Regular cardiac myocyte (primary cell): ENCODE measurements around the gene OR52E1. TPM values are rescaled to one million over a fixed set of nuclear protein-coding genes. Genes with fewer than 3 reads are reported as not detected.

ENCODE experiments used
- total RNA-seq: library from RNA; depleted of rRNA; stranded (reverse); fragments of >200 nt; gene quantifications from 2 replicates; pipeline ENCODE4 v1.2.3, GENCODE V29; 2014

OR52E1 gene
- total RNA-seq: not detected in 2 replicates

DNA sequence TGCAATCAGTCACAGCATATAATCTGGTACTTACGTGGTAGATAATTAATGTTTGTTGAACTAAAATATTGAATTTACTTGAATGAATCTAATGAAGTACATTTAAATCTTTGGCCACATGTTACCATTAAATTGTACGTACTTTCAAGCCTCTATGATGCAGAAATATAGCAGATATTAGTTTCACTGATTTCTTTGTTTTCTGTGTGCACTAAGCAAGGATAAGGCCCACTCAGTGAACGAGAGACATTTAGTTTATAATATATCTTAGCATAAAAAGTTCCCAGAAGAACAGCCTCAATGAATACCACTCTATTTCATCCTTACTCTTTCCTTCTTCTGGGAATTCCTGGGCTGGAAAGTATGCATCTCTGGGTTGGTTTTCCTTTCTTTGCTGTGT, at the start of gene OR52E1:
Gene OR52E1 (plus strand): TSS at position 301 of the 400 bp plus-strand sequence.

DNA sequence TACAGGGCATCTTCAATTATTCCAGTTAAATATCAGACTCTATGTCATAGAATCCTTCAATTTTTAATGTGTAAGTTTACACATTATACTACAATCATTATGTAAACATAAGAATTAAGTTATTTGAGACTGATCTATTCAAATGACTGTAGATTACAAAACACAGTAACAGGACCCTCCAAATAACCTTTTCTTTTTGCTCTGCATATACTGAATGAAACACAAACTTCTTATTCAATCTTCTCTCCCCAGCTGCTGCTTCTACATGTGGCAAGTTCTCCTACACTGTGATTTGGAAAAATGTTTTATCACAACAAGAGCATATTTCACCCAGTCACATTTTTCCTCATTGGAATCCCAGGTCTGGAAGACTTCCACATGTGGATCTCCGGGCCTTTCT, 23.1 kb upstream of the OR52E1 start, which contains the start of gene OR52J3:
Gene OR52J3 (plus strand): TSS at position 301 of the 400 bp plus-strand sequence. CDS start 0 bp downstream, at position 301.

DNA sequence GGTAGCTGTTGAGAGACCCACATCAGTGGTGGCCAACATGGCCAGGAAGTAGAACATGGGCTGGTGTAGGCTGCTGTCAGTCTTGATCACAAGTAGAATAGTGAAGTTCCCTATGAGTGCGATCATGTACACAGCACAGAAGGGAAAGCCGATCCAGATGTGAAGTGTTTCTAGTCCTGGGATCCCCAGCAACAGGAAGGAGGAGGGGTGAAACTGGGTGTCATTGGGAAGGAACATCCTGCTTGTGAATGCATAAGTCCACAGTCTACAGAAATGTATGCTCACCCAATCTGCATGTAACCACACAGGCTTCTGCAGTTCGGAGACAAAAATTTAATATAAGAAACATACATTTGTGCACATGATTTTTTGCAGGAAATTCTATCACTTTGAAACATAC, 10.0 kb upstream of the OR52E1 start, which contains the start of gene OR52E2:
Gene OR52E2 (minus strand): TSS at position 237 of the 400 bp plus-strand sequence. CDS start 0 bp downstream, at position 237.

Other genes starting within 250 kb of the OR52E1 start
- gene OR51F2, start 248.3 kb upstream of the OR52E1 start, total RNA-seq: not detected in 2 replicates
- gene OR51S1, start 220.4 kb upstream of the OR52E1 start, total RNA-seq: not detected in 2 replicates
- not detected in 2 replicates for gene OR51T1, start 187.7 kb upstream of the OR52E1 start, total RNA-seq
- gene OR51A7, start 165.8 kb upstream of the OR52E1 start, total RNA-seq: not detected in 2 replicates
- not detected in 2 replicates for gene OR51G2, start 150.2 kb upstream of the OR52E1 start, total RNA-seq
- not detected in 2 replicates for gene OR51G1, start 145.2 kb upstream of the OR52E1 start, total RNA-seq
- gene OR51A4, start 122.0 kb upstream of the OR52E1 start, total RNA-seq: under 0.01 TPM in 1 of 2 replicates, not detected in the other
- not detected in 2 replicates for gene OR51A2, start 113.9 kb upstream of the OR52E1 start, total RNA-seq
- gene OR51L1, start 74.7 kb upstream of the OR52E1 start, total RNA-seq: not detected in 2 replicates
- gene OR52J3, start 23.0 kb upstream of the OR52E1 start, total RNA-seq: not detected in 2 replicates
- not detected in 2 replicates for gene OR52E2, start 9.9 kb upstream of the OR52E1 start, total RNA-seq
- gene OR52A5, start 68.8 kb downstream of the OR52E1 start, total RNA-seq: not detected in 2 replicates
- gene OR52A1, start 85.2 kb downstream of the OR52E1 start, total RNA-seq: not detected in 2 replicates
- not detected in 2 replicates for gene OR51V1, start 131.1 kb downstream of the OR52E1 start, total RNA-seq
- gene HBB, start 157.5 kb downstream of the OR52E1 start, total RNA-seq: not detected in 2 replicates
- gene HBD, start 164.9 kb downstream of the OR52E1 start, total RNA-seq: 0.19 TPM in 1 of 2 replicates, not detected in the other
- not detected in 2 replicates for gene HBG1, start 180.3 kb downstream of the OR52E1 start, total RNA-seq
- gene HBG2, start 185.2 kb downstream of the OR52E1 start, total RNA-seq: not detected in 2 replicates
- gene HBE1, start 200.4 kb downstream of the OR52E1 start, total RNA-seq: not detected in 2 replicates
- not detected in 2 replicates for gene OR51B4, start 232.4 kb downstream of the OR52E1 start, total RNA-seq